Measurements from ENCODE around the gene CHCHD6.

CHCHD6 gene

DNA sequence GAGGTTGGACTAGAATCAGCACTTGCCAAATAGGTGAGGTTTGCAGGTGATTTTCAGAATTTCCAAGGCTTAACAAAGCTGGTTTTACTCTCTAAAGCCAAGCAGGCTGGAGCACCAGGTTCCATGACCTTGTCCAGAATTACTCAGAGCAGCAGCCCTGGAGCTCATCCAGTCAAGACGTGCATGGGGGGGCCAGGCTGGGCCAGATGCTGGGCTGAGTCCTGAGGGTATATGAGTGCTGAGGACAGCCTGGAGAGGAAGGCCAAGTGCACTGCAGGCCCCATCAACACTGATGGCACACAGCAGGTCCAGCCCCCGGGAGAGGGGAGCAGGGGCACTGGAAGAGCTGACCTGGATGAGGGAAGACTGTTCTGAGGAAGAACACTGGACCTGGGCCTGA, 46.1 kb upstream of the CHCHD6 start:
- Histone ChIP-seq H3K27me3 (ENCODE audit: control insufficient read depth, insufficient read depth, low read length) (no peaks in the 10 kb centered on the region), H3K9me3 (ENCODE audit: control insufficient read depth, low read length) (no peaks in the 10 kb centered on the region), H3K36me3 (ENCODE audit: control insufficient read depth, insufficient read depth, low read length) (no peaks in the 10 kb centered on the region), H3K27ac (no peak overlapping the region), H3K4me2 (ENCODE audit: low read length) (no peak overlapping the region), H2AFZ (no peak overlapping the region), H3K79me2 (no peaks in the 10 kb centered on the region), H3K4me1 (no peaks in the 10 kb centered on the region), H3K9ac (no peak overlapping the region), H3K4me3 (ENCODE audit: low read depth, low read length) (no peak overlapping the region)
- TF ChIP-seq, protein P1, sequence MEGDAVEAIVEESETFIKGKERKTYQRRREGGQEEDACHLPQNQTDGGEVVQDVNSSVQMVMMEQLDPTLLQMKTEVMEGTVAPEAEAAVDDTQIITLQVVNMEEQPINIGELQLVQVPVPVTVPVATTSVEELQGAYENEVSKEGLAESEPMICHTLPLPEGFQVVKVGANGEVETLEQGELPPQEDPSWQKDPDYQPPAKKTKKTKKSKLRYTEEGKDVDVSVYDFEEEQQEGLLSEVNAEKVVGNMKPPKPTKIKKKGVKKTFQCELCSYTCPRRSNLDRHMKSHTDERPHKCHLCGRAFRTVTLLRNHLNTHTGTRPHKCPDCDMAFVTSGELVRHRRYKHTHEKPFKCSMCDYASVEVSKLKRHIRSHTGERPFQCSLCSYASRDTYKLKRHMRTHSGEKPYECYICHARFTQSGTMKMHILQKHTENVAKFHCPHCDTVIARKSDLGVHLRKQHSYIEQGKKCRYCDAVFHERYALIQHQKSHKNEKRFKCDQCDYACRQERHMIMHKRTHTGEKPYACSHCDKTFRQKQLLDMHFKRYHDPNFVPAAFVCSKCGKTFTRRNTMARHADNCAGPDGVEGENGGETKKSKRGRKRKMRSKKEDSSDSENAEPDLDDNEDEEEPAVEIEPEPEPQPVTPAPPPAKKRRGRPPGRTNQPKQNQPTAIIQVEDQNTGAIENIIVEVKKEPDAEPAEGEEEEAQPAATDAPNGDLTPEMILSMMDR (IDR thresholded peaks at IDR 0.05) = no peak

DNA sequence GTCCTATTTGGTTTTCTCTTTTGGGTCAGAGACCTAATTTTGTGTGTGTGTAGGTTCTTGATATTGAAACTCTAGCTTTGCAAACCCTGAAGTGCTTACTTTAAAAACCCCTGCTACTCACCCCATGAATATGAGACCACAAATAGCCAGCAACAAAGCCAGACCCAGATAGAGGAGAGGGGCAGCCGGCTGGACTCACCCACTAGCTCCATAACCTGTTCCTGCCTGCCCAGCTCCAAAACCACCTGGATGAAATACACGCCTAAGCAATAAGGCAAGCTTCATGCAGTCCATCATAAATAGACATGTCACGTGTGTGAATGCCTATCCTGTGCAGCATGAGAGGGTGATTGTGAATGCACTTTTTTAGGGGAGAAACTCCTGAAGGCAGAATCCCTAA, 45.5 kb upstream of the CHCHD6 start:
- Histone ChIP-seq H3K9me3 (ENCODE audit: control insufficient read depth, low read length) (no peaks in the 10 kb centered on the region), H3K4me2 (ENCODE audit: low read length) (no peak overlapping the region), H2AFZ (no peak overlapping the region), H3K4me3 (ENCODE audit: low read depth, low read length) (no peak overlapping the region), H3K27me3 (ENCODE audit: control insufficient read depth, insufficient read depth, low read length) (no peaks in the 10 kb centered on the region), H3K79me2 (no peaks in the 10 kb centered on the region), H3K36me3 (ENCODE audit: control insufficient read depth, insufficient read depth, low read length) (no peaks in the 10 kb centered on the region), H3K27ac (no peak overlapping the region), H3K4me1 (no peaks in the 10 kb centered on the region), H3K9ac (no peak overlapping the region)
- TF ChIP-seq, protein P1 (IDR thresholded peaks at IDR 0.05) = no peak

DNA sequence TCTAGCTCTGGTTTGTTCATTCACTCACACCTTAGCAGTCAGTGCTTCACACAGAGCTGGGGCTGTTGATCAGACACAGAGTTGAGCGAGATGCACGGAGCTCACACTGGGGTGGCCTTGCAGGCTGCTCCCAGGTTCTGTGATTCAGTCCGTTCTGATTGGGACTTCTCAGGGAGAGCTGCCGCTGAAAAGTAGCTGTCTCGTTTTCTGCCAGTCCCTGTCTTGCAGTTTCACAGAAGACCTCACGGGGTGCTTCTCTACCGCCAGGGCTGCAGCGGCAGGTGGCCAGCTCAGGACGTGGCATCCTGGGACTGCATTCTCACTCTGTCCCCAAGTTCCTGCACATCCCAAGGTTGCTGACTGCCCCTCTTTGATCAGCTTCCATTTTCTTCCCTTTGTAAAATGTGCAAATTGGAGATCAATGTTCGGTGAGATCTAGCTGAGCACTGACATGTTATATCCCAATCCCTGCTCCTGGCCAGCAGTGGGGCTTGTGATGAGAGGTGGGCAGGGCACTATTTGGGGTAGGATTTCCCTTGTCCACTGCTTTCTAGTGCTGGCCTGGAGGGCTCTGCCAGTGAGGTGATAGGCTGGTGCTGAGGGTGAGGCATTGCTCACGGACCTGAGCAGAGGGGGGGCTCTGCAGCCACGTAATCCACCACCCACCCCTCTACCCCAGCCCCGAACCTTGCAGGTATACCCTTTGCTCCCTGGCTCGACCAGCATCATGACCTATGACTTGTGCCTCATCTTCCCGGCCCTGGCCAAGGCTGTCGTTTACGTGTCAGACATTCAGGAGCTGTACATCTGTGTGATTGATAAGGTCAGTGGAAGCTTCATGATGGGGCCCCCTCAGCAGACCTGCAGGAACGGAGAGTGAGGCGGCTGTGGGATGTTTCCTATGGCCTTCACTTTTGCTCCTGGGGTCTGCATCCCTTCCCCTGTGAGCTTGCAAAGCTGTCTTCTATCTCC, 43.8 kb upstream of the CHCHD6 start:
- Histone ChIP-seq H3K36me3 (ENCODE audit: control insufficient read depth, insufficient read depth, low read length) (no peaks in the 10 kb centered on the region), H3K9ac (no peak overlapping the region), H3K27me3 (ENCODE audit: control insufficient read depth, insufficient read depth, low read length) (no peaks in the 10 kb centered on the region), H3K4me2 (ENCODE audit: low read length) (no peak overlapping the region), H3K27ac (no peak overlapping the region), H2AFZ (no peak overlapping the region), H3K4me3 (ENCODE audit: low read depth, low read length) (no peak overlapping the region), H3K4me1 (no peaks in the 10 kb centered on the region), H3K79me2 (no peaks in the 10 kb centered on the region), H3K9me3 (ENCODE audit: control insufficient read depth, low read length) (no peaks in the 10 kb centered on the region)
- TF ChIP-seq, protein P1 (IDR thresholded peaks at IDR 0.05) = no peak

DNA sequence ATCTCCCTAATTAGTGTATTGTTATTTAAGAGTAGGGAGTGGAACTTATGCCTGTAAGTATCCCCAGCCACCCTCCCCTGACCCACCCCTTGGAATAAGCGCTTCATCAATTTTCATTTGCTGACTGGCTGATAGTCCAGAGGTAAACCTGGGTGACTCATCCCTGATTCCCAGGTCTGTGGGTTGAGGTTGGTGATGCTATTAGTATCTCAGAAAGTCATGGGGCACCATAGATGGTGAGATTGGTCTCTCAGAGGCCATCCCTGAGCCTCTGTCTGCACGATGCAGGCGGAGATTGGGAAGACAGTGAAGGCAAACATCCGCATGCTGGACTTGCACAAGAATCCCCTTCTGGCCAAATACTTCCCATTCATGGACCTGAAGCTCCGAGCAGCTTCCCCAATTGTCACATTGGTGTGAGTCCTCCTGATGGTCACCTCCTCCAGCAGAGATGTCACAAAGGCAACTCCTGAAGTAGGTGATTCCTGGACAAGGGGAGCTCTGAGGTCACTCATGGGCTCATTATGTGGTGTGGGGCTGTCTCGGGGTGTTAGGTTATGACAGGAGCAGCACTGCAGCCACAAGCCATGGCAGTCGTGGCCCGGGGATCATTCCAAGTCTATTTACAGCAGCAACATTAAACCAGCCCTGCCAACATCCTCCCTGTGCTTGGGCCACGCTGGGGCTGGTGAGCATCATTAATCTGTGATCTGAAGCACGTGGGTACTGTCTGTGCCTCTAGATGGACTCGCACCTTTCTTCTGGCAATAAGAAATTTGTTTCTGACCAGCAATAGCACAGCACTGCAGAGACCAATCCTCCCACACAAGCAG, 42.3 kb upstream of the CHCHD6 start:
- TF ChIP-seq, protein P1 (IDR thresholded peaks at IDR 0.05) = no peak
- Histone ChIP-seq H3K79me2 (no peaks in the 10 kb centered on the region), H3K4me2 (ENCODE audit: low read length) (no peak overlapping the region), H3K27ac (no peak overlapping the region), H3K9me3 (ENCODE audit: control insufficient read depth, low read length) (no peaks in the 10 kb centered on the region), H3K4me3 (ENCODE audit: low read depth, low read length) (no peak overlapping the region), H3K27me3 (ENCODE audit: control insufficient read depth, insufficient read depth, low read length) (no peaks in the 10 kb centered on the region), H3K4me1 (no peaks in the 10 kb centered on the region), H2AFZ (no peak overlapping the region), H3K9ac (no peak overlapping the region), H3K36me3 (ENCODE audit: control insufficient read depth, insufficient read depth, low read length) (no peaks in the 10 kb centered on the region)
